Activated T-helper 1 cell treated with anti-CD3 and anti-CD28 coated beads, Interleukin-2, amount 50 U/mL, for 16 hours (primary cell): ENCODE results near the gene PNPLA2.

Experiments
- DNase-seq, 2 donors: peaks; one replicate each; pipeline ENCODE4 v3.0.0-alpha.2; 2020; ENCODE audit warnings: low read depth in 1 of 2, low spot score in 1 of 2

The PNPLA2 gene

DNA sequence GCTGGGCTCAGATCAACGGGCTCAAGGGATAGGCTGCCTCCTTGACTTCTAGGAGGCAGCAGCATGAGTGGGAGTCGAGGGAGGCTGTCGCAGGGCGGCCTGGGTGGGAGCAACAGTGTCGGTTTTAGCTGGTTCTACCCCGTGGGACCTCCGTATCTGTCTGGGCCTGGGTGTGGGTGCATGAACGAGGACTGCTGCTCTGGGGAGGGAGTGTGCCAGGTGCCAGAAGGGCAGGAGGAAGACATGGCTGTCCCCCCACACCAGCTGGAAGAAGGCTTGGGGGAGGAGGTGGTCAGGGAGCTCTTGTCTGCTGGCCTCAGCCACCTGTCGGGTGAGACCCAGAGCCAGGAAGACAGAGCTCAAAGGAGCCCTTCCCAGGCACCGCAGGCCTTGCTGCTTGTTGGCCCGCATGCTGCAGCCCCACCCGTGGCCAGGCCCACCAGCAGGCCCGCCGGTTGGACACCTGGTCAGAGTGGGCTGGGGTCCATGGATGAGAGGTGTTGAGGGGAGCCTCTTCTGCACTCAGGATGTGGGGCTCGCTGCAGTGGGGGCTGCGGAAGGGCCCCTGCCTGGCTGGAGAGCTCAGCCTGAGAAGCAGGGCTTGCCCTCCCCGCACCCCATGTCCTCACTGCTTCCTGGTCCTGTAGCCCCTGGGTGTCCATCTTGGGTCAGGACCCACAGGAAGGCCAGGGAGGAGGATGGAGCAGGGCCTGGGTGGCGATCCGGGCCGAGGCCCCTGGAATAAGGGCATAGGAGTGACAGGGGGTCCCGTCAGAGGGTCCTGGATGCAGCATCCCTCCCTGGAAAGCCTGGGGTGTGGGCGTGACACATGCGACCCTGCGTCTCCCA, 32.3 kb upstream of the PNPLA2 start:
- DNase-seq: no peak

DNA sequence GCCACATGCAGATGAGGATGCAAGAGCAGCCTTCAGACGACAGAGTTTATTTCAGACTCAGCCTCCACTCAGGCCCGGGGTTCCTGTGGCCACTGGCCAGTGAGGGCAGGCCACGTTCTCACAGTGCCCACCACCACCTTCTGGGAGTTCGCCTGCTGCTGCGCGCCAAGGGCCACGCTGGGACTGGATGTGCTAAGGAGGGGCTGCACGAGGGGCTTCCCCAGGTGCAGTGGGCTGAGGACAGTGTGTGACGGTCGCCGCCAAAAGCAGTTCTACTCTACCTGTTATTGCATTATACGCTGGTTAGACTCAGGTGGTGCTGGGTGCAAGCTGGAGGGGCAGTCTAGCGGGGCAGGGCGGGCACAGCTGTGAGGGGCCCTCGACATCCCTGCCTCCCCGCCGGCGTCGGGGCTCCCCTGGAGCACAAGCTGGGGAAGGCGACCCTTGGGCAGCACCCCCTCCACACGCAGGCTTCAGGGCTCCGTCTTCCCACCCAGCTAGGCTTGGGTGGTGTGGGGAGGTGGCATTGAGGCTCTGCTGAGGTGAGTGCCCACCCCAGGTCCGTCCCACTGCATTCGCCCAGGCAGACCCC, 31.5 kb upstream of the PNPLA2 start:
- DNase-seq: no peak

DNA sequence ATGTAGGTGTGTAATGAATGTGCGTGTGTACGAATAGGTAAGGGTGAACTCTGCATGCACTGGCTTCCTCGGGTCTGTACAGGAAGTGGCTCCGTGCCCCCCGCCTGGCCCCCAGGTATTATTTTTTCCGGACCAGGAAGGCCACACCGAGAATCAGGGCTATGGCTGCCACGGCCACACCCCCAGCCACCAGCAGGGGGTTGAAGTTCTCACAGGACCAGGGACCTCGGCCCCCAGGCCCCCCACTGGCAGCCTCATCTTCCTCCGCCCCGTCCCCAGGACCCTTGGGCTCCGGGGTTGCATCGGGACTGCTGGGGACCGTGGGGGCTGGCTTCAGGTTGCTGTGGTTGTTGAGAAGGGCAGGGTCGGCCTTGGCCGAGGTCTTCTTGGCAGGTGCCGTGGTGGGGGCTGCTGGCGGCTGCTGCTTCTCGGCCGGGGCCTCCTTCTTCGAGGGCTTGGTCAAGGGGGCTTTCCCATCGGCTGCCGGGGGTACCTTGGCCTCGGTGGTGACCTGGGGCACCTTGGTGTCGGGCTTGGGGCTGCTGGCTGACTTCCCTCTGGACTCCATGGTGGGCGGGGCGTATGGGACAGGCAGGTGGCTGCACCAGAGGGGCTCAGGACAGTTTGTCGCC, 30.6 kb upstream of the PNPLA2 start:
- DNase-seq: no peak

DNA sequence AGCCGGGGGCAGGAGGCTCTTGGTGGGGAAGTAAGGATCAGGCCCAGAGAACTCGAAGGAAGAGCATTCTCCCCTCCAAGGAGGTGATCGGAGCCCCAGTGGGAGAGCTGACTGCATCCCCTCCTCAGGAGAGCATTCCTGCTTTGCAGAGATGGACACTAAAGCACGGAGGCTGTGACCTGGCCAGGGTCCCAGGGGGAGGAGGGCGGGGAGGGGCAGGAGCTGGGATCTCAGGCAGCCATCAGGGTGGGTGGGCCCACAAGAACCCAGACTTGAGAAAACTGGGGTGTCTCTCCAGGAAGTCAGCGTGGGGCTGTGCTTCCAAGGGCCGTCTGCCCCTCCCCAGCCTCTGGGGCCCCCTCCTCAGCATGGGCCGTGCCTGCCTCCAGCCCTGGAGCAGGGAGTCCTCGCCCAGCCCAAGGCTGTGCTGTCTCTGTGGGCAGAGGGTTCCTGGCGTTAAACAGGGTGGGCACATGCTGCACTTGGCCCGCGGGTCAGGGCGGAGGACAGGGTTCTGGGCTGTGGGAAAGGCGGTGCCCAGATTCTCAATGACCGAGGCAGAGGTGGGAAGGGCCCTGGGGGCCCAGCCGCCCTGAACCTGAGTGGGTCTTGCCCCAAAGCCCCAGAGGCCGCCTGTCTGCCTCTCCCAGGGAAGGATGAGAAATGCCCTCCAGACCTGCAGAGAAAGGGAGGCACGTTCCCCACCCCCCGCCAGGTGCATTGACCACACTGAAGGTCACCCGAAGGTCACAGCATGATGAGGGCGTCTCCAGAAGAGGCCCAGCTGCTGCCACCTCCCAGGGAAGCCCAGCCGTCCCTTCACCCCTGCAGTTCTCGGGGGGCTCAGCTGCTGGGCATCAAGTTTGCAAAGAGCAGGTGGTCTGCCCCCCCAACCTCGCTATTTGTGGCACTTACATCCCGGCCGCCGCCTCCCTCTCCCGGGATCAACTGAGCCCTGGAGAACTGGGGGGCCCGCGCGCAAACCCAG, 29.5 kb upstream of the PNPLA2 start:
- no peak for DNase-seq

DNA sequence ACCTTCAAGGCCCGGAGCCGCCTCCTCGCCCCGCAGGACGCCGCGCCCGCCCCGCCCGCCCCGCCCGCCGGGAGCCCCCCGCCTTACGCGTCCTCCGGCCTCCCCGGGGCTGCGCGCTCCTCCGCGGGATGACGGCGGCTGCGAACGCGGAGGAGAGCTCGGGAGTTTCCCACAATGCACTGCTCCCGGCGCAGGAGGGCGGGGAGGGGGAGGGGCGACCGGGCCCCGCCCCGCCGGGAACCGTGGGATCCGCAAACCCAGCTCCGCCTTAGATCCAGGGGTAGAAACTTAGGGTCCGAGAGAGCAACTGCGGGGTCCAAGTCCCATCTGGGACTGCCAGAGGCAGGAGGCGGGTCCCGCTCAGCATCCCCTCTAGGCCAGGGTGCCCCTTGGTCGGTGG, 28.8 kb upstream of the PNPLA2 start, which contains the start of gene CEND1:
CEND1 (minus strand) TSS at position 148 of the 400 bp plus-strand sequence. CDS start 1,514 bp downstream, outside the sequence.
- no peak for DNase-seq

DNA sequence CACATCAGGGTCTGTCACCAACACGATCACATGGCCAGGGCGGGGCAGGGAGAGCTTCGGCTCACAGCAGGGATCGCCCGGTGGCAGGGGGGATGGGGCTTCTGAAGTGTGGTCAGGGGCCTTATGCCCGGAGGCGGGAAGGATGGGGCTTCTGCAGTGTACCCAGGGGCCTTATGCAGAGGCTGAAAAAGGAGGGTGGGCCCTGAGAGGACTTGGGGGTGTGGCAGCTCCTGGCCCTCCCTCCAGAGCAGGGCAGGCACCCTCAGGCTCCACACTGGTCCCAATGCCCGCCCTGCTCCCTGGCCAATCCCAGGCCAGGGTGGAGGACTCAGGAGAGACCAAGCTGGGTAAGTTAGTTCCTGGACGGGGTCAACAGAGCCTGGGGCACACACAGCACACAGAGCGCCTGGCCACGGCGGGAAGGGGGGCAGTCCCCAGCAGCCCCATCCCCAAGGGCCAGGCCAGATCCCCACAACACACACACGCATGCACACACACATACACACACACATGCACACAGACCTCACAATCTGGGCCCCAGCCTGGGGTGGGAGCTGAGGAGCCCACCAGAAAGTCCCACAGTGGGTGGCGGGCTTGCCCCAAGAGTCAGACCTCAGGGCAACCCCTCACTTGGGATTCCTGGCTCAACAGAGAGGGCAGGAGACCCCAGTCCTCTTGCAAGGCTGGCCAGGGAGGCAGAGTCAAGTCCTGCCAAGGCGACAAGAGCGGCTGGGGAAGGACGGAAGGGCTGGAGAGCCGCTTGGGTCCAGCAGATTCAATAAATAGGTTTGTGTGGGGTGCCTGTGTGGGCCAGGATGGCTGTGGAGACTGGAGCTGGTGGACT, 27.8 kb upstream of the PNPLA2 start:
- no peak for DNase-seq

DNA sequence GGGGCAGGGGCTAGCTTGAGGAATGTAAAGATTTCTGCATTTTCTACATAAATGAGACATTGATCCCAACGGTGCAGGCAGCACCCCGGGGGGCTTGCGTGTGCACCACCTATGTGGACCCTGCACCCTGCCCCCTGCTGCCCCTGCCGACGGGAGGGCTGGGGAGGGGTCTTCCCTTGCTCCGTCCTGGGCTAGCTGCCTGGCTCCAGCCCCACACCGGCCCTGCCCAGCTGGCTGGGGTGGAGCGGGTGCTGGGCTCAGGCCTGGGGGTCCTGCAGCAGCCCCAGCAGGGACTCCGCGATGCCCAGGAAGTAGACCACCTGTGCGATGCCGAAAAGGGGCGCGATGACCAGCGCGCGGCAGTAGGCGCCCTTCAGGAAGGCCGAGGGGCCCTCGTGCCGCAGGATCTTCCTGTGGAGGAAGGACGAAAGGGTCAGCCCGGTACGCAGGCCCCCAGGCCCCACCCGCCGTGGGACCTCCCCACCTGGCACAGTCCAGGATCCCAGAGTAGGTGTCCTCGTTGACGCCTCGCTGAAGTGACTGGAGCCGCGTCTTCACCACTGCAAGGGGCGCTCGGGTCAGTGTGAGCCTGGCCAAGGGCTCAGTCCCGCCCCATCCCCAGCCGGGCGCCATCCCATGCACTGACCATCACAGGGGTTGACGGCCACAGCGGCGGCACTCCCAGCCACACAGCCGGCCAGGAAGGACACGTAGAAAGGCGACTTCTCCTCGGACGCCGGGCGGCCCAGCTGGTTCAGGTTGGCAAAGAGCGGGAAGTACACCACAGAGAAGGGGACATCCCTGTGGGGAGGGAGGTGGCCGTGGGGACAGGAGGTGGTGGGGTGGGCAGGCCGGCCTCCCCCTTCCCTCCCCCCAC, 26.8 kb upstream of the PNPLA2 start:
- DNase-seq: no peak

DNA sequence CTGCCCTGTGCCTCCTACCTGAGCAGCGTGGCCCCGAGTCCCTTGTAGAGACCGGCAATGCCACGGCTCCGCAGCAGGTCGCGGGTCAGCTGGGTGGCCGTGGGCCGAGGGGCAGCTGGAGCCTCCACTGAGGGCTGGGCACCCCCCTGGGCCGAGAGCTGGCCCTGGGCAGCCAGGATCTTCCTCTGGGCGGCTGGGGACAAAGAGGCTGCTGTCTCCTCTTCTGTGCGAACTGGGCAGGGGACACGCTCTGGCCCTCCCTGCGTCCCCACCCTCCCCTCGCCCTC, 26.2 kb upstream of the PNPLA2 start:
- no peak for DNase-seq

DNA sequence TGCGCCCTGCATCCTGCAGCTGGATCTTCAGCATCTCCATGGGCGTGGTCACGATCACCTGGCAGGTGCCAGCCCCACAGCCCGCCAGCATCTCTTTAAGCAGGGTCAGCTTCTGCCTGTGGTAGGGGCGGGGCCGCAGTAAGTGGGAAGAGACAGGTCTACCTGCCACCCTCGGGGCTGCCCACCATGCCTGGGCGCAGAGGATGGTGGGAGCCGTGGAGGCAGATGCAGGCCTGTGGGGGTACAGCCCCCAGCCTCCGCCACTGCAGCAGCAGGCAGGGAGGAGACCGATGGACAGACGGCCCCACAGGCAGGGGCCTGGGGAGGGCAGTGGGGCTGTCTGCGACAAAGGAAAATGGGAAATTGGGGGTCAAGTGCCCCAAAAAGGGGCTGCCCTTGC, 25.8 kb upstream of the PNPLA2 start:
- DNase-seq: no peak

DNA sequence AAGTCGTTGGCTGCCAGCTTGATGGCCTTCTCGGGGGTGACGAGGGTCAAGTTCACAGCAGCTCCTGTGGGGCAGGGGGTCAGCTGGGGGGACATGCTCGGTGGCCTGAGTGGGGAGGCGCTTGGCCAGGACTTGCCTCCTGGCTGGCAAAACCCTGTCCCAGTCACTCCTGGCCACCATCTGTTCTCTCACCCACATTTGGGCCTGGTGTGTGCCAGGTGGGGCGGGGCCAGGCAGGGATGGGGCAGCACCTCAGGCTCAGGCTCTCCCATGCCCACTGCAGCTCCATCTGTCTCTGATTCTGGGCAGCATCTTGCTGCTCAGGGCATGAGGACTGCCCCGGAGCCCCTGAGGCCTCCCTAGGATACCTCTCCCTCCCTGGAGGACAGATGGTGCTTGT, 25.2 kb upstream of the PNPLA2 start:
- DNase-seq: no peak

DNA sequence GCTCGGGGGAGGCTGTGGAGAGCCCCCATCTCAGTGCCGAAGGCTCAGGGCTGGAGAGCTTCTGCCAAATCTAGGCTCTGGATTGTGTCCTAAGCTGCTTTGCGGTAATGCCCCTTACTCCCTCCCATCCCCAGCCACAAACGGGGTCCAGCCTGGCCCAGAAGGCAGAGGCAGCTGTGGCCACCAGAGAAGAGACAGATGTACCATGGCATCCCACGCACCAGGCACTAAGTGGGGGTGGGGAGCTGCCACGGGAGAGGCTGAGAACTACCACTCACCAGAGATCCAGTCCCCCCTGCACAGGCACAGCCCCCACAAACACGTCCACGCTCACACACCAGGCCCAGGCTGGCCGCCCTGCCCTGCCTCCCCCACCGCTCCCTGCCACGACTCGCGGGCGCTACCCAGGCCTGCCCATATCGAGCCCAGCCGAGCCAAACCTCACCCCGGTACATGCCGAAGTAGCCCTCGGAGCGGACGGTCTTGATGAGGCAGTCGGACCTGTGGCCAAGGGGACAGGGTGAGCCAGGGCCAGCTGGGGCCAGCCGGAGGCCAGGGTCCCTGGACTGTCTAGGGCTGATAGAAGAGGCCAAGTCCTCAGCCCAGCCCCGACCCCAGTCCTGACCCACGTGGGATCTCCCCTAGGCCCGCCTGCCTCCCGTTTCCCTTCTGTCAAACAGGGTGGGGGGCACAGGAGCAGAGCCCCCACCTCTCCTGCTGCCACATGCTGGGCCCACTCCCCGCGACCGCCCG, 24.5 kb upstream of the PNPLA2 start:
- DNase-seq: no peak

DNA sequence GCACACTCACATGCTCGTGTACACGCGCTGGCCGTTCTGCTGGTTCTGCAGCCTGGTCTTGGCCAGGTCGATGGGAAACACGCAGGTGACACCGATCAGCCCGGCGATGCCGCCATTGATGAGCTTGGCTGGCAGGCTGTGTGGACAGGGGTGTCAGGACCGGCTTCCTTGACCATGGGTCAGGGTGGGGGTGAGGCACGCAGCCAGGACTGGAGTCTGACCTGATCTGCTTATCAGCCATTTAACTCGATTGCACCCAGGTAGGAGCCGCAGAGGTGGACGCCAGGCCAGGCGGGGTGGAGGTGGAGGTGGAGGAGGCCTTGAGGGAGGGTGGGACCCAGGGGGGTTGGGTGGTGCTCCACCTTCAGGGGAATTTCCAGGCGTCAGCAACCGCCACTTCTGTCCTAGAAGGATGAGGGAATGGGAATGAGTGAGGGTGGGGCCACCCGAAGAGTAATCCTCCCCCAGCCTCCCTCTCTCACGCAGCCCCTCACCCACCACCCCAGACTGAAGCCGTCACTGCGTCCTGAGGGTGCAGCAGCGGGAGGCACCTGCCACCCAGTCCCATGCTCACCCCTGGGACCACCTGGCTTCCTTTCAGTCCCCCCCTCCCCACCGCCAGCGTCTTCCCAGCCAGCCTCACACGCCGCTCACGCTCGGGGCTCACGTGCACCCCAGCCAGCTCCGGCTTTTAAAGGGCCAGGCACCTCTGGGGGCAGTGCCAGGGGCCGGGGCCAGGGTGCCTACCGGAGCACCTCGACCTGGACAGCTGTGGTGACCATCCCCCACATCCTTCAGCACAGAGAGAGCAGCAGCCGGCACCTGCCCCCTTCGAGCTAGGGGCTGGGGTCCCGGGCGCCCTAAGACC, 23.7 kb upstream of the PNPLA2 start:
- no peak for DNase-seq

DNA sequence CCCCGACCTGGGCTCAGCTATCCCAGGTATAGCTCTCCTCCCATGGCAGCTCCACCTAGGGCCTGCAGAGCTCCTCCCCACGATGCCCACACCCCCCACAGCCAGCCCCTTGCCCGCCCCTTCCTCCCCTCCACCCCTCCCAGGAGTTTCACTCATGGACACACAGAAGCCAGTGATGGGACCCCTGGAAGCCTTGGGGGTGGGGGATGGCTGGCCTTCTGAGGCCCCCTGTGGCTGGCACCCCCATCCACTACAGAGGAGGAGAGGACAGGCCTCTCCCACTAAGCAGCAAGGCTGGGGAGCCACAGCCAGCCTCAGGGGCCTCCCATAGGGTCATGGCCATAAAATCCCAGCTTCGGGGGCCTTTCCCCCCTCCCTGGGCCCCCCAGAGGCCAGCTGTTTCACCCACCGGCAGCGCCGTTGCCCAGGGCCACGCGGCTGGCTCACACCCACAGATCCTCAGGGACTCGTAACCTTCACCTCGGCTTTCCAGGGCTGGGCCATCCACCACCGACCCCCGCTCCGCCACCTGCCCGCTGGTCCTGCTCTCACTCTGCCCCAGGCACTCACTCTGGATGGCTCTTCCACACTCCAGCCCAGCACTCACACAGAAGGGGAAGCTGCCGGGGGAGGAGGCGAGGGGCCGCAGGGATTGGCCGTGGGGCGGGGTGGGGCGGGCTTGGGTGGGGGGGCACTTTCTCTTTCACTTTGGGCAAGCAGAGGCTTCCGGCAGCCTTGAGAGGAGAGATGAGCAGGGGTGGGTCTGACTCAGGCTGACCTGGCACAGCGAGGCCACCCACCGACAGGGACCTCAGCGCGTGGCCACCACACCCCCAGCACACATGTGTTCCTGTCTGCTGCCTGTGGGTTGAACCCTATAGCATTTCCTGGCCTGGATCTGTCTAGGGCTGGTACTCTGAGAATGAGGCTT, 22.8 kb upstream of the PNPLA2 start:
- peak; percentile 44 to 67 for DNase-seq

DNA sequence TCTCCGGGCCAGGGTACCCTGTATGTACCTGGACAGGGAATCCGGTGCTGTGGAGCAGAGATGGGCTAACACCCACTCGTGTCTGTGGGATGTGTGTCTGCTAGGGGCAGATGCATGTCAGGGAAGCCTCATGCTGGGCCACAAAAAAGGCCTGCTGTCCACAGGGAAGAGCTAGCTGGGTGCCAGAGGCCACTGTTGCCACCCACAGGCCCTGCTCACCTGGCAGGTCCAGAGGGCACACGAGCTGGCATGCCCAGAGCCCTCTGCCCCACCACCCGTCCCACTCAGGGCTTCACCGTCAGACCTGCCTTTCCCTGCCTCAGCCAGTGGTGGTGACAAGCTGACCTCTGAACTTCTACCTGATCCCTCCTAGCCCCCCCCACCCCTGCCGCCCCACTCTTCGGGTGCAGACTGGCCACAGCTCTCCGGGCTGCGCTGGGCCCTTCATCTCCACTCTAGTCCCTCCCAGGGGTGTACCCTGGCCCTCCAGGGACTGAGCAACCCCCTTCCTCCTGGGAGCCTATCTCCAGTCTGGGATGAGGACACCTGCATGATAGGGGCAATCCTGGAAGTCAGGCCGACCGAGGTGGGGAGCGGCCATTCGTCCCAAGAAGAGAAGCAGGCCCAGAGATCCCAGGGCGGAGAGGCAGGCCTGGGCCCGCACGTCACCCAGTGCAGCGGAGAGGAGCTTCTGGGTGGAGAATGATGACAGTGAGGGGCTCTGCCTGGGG, 22.0 kb upstream of the PNPLA2 start:
- DNase-seq: no peak

DNA sequence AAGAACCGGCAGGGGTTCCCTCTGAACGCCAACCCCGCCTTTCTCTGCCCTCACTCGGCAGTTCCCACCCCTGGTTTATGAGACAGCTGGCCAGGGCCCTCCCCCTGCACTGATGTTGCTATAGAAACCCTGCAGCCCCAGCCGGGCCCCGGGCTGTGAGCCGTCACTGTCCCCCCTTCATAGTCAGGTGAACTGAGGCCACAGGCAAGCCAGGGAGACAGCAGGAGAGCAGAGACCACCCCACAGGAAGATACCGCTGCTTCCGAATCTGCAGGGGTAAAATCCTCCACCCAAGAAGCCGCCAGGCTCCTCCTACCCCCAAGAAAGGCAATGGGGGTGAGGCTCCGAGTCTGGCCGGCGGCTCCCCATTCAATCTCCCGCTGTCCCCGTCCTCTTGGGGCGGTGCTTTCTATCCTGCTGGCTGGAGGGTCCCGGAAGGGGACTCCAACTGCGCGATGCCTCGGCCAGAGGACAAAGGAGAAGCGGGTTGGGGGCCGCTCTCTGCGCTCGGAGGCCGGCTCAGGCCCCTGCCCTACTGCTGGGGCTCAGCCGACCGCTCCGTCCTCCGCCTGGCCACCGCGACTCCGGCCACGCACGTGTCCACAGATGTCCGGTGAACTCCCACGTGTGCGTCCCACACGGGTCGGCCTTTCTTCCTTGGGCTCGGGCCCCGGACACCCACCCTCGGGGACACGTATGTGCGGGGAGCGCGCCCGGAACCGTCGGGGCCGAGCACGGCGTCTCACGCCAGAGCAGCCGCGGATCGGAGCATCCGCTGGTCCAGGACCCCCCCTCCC, 21.2 kb upstream of the PNPLA2 start:
- peak; percentile 39 to 61 for DNase-seq
